ENCODE measurements around the gene PRKCA.

Gene PRKCA

DNA sequence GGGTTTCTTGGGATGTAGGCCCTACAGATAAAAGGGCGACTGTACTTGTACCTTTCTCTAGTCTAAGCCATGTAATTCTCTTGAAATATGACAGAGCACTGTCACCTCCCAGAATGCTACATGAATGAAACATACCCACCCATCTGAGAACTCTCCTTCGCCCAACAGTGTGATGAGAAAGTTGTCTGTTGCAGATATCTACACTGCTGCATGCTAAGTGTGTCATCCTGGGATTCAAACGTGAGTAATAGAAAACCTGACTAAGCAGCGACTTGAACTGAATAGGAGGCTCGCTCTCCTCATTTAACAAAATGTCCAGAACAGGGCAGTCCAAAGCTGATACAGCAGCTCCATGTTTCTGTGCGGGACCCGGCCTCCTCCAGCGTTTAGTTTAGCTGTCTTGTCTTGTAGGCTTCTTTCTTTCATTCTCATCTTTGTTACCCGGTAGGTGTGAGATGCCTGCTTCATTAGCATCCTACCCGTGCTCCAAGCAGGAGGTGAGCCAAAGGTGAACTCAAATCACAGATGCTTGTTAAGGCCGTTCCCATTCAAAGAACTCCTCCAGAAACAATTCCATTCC lies 211.9 kb downstream of the PRKCA start:
- DNase-seq = no peak
- intact Hi-C loops (cut with DNase I) = no loop called here

DNA sequence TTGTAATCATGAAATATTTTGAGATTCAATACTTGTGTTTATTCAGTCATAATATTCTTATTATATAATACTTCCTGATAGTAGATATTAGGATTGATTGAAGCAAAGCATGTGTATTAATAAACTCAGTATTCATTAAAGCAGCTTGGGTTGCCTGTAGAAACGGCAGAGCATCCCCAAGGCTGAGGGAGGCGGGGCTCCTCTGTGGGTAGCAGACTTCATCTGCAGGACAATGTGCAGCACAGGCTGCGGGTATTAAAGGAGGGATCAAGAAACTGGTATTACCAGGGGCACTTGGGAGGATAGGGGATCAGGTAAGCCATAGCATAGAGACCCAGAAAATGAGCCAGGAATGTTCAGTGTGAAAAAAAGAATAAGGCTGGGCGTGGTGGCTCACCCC lies 213.6 kb downstream of the PRKCA start:
- intact Hi-C loops (cut with DNase I) = no loop called here
- DNase-seq = no peak

DNA sequence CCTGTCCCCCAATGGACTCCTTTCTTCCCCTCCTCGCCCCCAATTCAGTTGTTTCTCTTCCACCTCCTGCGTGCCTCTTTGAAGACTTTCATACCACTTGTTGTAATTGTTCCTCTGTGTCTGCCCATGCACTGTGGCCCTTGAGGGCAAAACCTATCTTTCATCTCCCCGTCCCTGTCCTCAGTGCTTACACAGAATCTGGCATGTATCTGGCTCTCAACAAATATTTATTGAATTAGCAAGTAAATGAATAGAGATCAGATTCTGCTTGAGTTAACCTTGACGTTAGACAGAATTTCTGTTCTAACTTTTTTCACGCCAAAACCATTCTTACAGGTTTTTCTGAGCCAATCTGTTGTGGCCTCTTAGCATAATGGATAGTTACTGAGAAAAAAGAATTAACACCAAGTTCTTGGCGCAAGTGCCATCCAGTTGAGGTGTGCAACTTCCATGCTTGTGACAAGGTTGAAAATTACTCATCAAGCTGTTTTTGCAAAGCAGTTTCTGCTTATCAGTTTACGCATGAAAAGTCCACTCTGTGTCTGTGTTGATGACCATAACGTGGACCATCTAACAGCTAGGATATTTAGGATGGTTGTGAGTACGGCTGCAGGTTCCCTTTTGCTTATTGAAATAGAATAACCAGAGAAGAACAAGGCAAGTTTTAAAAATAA lies 215.1 kb downstream of the PRKCA start:
- intact Hi-C loops (cut with DNase I) = no loop called here
- no peak for DNase-seq

DNA sequence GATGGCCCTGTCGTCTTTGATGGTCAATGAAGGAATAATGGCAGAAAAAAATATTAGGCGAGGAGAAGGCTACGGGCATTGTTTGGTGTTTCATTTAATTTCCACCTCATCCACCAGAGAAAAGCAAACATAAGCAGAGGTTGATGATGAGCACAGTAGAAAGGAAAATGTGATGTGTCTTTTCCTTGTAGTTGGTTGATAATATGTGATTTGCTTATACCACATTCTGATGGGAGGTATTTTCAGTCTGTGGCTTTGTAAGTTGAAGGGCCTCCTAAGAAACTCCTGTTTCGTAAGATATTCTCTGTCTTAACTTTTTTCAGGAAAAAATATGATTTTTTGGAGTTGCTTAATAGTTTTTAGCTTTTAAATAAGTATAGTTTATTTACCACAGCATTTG lies 215.7 kb downstream of the PRKCA start:
- intact Hi-C loops (cut with DNase I) = no loop called here
- DNase-seq = no peak

DNA sequence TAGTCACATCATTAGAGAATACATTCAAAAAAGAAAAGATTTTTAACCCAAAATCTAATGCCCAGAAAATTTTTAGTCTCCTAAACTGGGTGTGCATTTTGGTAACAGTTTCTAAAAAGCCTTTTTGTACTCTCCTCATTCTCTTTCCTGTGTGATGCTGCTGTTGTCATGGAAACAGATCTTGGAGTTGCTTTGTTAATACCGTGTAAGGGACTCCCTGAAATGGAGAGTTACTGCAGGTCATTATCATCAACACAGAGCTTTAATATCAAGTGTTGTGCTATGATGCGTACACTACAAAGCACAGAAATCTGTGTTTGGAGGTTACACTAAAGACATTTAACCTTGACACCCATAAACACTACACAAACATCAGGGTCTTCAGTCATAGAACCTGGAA lies 216.3 kb downstream of the PRKCA start:
- intact Hi-C loops (cut with DNase I) = no loop called here
- DNase-seq = peak in 6 of 42 donors; percentile 30 to 63 (median 53)

DNA sequence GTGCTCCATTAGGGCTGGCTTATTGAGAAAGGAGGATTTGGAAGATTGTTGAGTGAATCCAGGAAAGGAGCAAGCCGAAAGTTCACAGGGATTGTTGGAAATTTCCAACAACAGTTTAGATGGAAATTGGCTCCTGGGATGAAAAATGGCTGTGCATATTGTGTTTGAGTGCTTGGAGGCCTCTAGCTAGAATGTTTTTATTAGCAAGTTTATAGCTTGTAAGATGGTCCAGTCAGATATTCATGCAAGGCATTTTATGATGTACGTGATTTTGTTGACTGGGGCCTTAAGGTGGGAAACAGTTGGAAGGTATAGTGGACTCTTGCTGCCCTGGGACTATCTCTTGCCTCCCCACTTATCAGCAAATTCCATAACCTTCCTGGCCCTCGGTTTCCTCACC lies 216.7 kb downstream of the PRKCA start:
- intact Hi-C loops (cut with DNase I) = no loop called here
- DNase-seq = no peak

DNA sequence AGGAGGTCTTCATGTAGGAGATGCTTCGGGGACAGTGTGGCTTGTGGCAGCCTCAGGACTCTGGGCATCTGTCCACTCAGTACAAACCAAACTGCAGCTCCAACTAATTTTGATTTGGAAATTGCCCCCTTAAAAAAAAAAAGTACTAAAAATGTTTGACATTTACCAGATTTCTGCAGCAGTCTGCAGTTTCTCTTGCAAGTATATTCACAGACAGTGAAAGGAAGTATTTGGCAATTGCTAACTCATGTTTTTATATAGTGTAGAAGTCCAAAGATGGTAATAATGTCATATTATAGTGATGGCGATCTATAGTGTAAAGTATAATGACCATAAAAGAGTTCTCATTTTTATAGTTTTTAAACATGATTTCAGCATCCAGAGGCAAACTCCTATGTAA lies 218.6 kb downstream of the PRKCA start:
- intact Hi-C loops (cut with DNase I) = no loop called here

DNA sequence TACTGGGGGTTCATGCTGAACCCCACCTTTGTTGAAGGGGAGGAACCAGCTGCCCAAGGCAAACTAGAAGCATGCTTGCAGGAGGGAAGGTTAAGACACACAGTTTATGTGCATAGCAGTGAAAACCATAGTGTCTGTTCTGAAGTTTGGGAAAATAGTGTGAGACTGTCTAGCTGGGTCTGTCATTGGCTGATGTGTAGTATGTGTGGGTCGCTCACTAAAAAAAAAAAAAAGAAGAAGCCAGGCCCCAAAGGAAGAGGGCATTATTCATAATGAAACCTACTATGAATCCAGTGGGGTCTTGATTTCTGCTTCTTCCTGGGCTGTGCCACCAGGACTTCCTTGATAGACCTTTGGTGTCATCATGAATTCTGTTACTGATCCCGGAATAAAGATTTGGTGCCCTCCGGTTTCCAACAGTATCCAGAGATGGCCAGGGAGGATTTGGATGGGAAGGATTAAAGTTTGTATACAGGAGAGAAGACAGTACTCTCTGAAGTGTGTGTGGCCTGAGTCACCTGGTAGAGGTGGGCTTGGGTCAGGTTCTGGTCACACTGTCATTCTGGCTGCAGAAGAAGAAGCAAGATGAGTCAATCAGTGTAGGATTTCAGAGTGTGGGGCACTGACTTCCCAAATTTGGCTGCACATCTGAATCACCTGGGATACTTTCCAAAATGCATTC lies 220.3 kb downstream of the PRKCA start:
- intact Hi-C loops (cut with DNase I) = no loop called here
- DNase-seq = peak in 1 of 42 donors; percentile 34

More for the DNA sequence above, 218.6 kb downstream of the PRKCA start:
- no peak for DNase-seq

DNA sequence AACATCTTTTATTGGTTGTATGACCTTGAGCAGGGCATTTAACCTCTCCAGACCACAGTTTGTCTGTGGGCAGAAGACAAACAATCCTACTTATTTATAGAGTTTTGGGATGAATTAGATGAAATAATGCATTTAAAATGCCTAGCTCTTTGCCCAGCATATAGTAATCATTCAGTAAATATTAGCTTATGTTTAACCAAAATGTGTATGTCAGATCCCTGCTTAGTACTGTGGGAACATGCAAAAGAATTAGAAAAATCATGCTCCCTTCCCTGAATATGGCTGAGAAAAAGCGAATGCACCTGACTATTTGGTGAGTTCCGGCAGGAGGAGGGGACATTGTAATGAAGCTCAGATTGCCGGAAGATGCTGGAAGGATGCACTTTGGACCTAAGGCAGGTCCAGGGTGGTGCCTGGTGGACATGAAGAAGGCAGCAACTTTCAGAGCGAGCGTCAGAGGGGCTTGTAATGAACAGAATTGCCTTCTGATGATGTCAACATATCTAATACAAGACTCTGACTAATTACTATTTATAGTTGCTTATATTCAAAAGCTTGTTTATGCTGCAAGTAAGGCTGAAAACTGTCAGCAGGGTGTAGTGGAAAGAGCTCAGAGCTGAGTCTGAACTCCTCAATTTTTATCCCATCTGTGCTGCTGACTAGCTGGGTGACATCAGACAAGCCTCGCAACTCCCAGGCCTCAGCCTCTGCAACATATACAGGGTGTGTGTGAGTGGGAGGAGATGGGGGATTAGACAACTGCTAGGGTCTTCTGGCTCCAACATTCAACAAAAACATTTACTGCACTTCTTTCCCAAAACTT lies 221.2 kb downstream of the PRKCA start:
- intact Hi-C loops (cut with DNase I) = no loop called here
- peak in 8 of 42 donors; percentile 33 to 63 (median 40) for DNase-seq

DNA sequence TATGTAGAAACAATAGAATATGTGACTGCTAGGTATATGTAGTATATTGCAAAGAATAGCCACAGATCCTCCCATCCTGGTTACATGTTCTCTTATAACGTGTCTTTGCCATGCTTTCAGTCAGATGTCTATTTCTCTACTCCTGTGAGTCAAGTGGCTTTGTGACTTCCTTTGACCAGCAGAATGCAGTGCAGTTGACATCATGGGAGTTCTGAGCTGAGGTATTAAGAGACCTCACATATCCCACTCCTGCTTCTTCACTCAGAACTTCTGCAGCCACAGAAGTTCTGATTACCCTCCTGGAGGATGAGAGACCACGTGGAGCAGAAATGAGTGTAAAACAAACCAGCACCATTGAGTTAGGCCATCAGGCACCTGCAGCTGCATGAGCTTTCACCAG lies 222.5 kb downstream of the PRKCA start:
- intact Hi-C loops (cut with DNase I) = no loop called here
- peak in 1 of 42 donors; percentile 14 for DNase-seq

DNA sequence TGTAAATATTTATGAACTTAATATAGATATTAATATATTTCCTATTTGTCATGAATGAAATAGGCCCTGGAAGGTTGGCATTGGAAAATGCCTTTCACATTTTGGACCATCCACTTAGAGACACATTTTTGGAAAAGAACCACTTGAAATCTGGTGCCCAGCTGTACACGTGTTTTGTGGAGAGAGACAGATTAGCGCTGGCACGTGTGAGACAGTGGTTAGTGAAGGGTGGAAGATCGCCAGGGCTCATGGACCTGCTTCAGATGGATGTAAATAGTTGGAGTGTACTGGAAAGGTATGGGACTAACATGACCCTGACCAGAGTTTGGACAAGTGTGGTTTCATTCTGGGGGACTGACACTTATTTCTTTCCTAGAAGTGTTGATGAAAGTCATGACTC lies 222.9 kb downstream of the PRKCA start:
- intact Hi-C loops (cut with DNase I) = no loop called here

DNA sequence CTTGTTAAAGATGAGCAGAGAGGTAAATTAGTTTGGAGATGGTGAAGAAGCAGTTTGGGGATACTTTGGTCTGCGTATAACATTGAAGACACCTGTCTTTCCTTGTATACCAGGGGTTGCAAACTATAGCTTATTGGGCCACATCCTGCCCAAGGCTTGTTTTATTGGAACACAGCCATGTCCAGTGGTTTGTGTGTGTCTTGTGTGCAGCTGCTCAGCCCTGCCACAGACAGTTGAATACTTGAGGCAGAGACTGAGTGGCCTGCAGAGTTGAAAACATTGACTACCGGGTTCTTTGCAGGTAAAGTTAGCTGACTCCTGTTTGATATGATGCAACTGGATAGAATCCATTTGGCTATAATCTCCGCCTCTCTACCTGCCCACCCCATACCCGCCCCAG lies 224.4 kb downstream of the PRKCA start:
- DNase-seq = peak in 22 of 42 donors; percentile 30 to 82 (median 54)
- intact Hi-C loops (cut with DNase I) = no loop called here

More for the DNA sequence above, 222.9 kb downstream of the PRKCA start:
- peak in 1 of 42 donors; percentile 42 for DNase-seq

DNA sequence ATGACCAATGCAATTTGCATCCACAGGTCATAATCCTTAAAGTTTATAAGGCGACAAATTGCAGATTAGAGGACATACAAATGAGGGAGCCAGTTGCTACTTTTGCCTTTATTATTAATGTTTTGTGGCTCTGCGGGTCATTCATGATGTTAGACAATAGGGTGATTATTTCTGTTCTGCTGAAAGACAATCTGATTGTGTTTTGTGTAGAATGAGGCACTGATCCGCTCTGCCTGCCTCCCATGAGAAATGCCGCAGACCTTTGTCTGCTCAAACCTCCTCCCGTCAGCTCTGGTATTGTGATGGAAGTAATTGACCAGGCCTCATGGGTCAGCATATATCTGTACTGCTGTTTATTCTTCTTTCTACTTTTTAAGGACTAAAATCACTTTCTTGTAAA lies 224.9 kb downstream of the PRKCA start:
- intact Hi-C loops (cut with DNase I) = no loop called here
- DNase-seq = peak; percentile 32 to 89 (median 71)

DNA sequence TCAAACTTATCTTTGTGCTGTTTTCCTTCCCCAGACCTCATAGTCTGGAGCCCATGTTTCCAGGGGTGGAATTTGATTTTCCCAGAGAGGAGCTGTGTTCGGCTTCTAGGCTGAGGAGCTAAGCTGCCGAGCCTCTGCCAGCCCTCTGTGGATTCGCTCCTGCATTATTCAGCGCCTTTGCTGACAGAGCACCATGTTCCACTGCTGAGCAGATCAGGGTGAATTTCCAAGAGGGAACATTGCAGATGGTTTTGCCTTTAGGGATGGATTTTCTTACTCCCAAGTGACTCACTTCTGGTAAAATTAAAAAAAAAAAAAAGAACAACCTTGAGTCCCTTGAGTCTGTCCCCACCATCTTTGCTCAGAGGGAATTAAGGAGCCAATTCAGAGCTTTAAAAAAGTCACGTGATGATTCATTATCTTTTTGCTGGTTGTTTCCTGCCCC lies 229.5 kb downstream of the PRKCA start:
- intact Hi-C loops (cut with DNase I) = no loop called here
- peak in 5 of 42 donors; percentile 34 to 80 (median 44) for DNase-seq

DNA sequence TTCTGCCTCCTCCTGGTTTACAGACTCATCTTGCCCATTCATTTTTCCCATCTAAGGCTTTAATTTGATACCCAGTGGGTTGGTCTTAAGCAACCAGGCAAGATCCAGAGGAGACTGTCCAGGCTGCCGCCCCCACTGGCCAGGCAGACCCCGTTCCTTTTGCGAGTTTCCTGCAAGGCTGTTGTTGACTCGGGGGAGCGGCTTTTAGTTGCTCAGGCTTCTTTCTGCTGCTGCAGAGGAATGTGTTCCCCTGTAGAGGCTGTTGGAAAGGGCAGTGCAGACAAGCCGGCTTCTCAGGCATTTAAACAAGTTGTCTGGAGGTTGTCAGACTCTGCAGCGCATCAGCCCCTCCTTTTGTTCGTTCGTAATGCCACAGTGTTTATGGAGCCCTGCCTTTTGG lies 231.2 kb downstream of the PRKCA start:
- intact Hi-C loops (cut with DNase I) = no loop called here
- DNase-seq = peak in 20 of 42 donors; percentile 26 to 73 (median 46)

DNA sequence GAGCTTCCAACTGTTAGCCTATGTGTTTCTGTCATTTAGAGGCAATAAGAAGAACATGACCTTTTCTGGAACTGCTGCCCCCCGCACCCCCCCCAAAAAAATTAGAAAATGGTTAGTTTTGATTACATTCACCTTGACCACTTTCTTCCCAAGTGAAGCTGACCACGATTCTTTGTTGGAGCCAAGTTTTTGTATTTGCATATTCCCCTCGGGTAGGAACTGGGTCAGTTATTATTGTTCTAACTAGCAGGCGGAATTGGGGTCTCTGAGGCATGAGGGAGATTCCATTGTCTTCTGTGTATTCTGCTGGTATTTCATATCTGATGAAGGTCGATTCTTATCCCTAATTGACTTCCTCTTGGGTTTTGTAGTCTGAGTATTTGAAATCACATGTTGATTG lies 231.6 kb downstream of the PRKCA start:
- intact Hi-C loops (cut with DNase I) = no loop called here
- DNase-seq = no peak

DNA sequence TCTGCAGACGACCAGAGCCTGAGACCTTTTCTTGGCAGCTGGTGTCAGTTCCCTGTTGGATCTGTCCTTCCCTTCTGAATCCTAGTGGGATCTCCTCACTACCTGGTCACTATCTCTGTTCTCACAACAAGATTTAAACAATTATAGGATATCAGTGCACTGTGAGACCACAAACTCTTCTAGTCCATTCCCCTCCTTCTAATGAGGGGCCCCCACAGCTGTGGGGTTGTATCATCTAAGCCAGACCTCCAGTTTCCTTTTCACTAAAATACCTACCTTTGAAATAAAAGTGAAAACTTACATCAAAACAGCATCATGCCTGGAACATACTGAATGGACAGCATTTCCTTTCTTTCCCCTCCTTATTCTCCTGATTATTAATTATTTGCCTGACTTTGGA lies 233.2 kb downstream of the PRKCA start:
- intact Hi-C loops (cut with DNase I) = no loop called here
- no peak for DNase-seq

DNA sequence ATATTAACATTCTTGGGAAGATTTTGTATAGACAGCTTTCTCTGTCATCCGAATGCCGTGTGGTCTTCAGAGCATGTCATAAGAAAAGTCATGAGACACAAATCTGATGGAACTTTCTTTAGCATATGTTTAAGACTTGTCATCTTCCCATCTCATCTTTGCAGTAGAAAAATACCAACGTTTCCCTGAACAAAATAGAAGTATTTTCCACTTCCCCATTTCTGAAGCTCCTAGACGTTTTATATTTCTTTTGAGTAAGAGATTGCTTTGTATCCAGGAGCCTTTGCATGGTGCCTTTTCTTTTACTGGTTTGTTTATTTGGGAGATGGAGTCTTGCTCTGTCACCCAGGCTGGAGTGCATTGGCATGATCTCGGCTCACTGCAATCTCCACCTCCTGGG lies 235.1 kb downstream of the PRKCA start:
- no peak for DNase-seq
- intact Hi-C loops (cut with DNase I) = no loop called here

DNA sequence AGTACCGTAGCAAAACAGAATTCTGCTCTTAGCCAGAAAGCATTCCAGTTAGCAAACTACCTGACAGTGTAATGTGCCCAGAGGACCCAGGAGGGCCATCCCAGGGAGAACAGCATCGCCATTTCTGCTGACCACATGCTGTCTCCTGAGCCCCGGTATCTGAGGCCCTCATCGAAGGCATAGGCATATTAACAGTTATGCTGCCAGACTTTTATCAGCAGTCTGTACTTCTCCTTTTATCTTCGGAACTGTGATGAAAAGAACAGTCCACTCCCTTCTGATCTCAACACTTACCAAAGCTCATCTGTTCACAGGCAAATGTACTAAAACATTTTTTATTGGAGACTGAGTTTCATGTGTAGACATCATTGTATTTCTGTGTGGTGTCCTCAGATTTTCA lies 236.4 kb downstream of the PRKCA start:
- DNase-seq = no peak
- intact Hi-C loops (cut with DNase I) = no loop called here

Data from head of caudate nucleus (tissue), 42 donors.